SU-DHL-6 (cell line): Measurements from ENCODE around the gene SLC27A1.

Experiments
- H2AFZ ChIP-seq: fragments of 200-600 bp; sonication (generic); 2 replicates; pipeline ENCODE4 v1.6.1; 2014; ENCODE audit warnings: low read depth, mild to moderate bottlenecking, moderate library complexity, mixed read lengths, antibody characterized with exemption, low read length; ENCODE audit not compliant: severe bottlenecking
- H3F3A ChIP-seq: fragments of 200-600 bp; shearing (Covaris generic); 2 replicates; pipeline ENCODE4 v1.6.0; 2016; ENCODE audit warnings: antibody characterized with exemption, mild to moderate bottlenecking; ENCODE audit not compliant: insufficient read depth
- H3K27ac ChIP-seq: fragments of 200-600 bp; sonication (generic); 2 replicates; pipeline ENCODE4 v1.5.1; 2016; ENCODE audit warnings: low read depth, mild to moderate bottlenecking, low read length, moderate library complexity, mixed read lengths
- H3K27me3 ChIP-seq: fragments of 200-600 bp; sonication (generic), shearing (Covaris generic); 2 replicates; pipeline ENCODE4 v1.6.0; 2014; ENCODE audit warnings: mild to moderate bottlenecking, low read length
- H3K36me3 ChIP-seq: fragments of 200-600 bp; sonication (generic); 2 replicates; pipeline ENCODE4 v1.6.1; 2014; ENCODE audit warnings: mild to moderate bottlenecking, low read length, mixed read lengths
- H3K4me2 ChIP-seq: fragments of 300-600, 200-600 bp; shearing (Covaris generic), sonication (generic); 2 replicates; pipeline ENCODE4 v1.6.0; 2014; ENCODE audit warnings: low read length, low read depth, mild to moderate bottlenecking; ENCODE audit not compliant: poor library complexity, severe bottlenecking
- H3K4me3 ChIP-seq: fragments of 200-600 bp; sonication (generic); 2 replicates; pipeline ENCODE4 v1.5.1; 2014; ENCODE audit warnings: antibody characterized with exemption, low read length, mild to moderate bottlenecking, mixed read lengths; ENCODE audit not compliant: insufficient read depth, poor library complexity, severe bottlenecking
- H3K79me2 ChIP-seq: fragments of 200-600 bp; sonication (generic); 2 replicates; pipeline ENCODE4 v1.6.1; 2014; ENCODE audit warnings: mild to moderate bottlenecking, low read length, moderate library complexity; ENCODE audit not compliant: insufficient read depth
- H3K9ac ChIP-seq: fragments of 200-600 bp; sonication (generic); 2 replicates; pipeline ENCODE4 v1.7.0; 2014; ENCODE audit warnings: mild to moderate bottlenecking, low read length
- H3K9me2 ChIP-seq: fragments of 200-600 bp; sonication (generic); replicated peaks from 2 replicates; pipeline ENCODE4 v1.6.1; 2014; ENCODE audit warnings: low read length; ENCODE audit not compliant: insufficient read depth
- H3K9me3 ChIP-seq: fragments of 200-600 bp; sonication (generic); 2 replicates; pipeline ENCODE4 v1.6.1; 2014; ENCODE audit warnings: low read length, mixed read lengths; ENCODE audit not compliant: insufficient read depth
- H4K20me1 ChIP-seq: fragments of 200-600 bp; sonication (generic); 2 replicates; pipeline ENCODE4 v1.6.1; 2014; ENCODE audit warnings: low read depth, mild to moderate bottlenecking, antibody characterized with exemption, low read length, moderate library complexity, mixed read lengths
- CTCF ChIP-seq: fragments of 200-600 bp; sonication (generic); IDR thresholded peaks from one replicate; pipeline ENCODE4 v1.5.1; 2017; ENCODE audit warnings: antibody characterized with exemption, mild to moderate bottlenecking, low read length, moderate library complexity; ENCODE audit not compliant: insufficient read depth, poor library complexity, severe bottlenecking
- EZH2phosphoT487 ChIP-seq: fragments of 200-600 bp; sonication (generic), shearing (Covaris generic); conservative IDR thresholded peaks from 2 replicates; pipeline ENCODE4 v1.6.1; 2018; ENCODE audit warnings: mild to moderate bottlenecking, antibody characterized with exemption, low read length, moderate library complexity, mixed read lengths

SLC27A1 gene

GRCh38 chr19:17541184-17541759 lies 70.9 kb downstream of the SLC27A1 start:
- Histone ChIP-seq H3K4me2 (no peak overlapping the region), H3K9me3 (no peaks in the 10 kb centered on the region), H3K4me3 (no peak overlapping the region), H3K27me3 (no peaks in the 10 kb centered on the region), H3K27ac (no peak overlapping the region), H3K36me3 (0 out of 2 replicates have a peak, but pooled peaks cover 3% of the 10 kb centered on the region), H3K79me2 (no peaks in the 10 kb centered on the region), H4K20me1 (no peaks in the 10 kb centered on the region), H3F3A (peaks cover 8% of the 10 kb centered on the region; the same call in 1 of the 2 replicates), H3K9ac (no peak overlapping the region), H3K9me2 (no peaks in the 10 kb centered on the region), H2AFZ (no peak overlapping the region)
- TF ChIP-seq EZH2phosphoT487 (no peak), CTCF (no peak)

- Histone ChIP-seq H3F3A (peaks cover 8% of the 10 kb centered on the region; the same call in 1 of the 2 replicates), H3K79me2 (no peaks in the 10 kb centered on the region), H3K9me3 (no peaks in the 10 kb centered on the region), H3K9ac (no peak overlapping the region), H3K36me3 (no peaks in the 10 kb centered on the region), H3K4me2 (no peak overlapping the region), H3K27me3 (no peaks in the 10 kb centered on the region), H3K9me2 (no peaks in the 10 kb centered on the region), H4K20me1 (no peaks in the 10 kb centered on the region), H3K27ac (no peak overlapping the region), H2AFZ (no peak overlapping the region), H3K4me3 (no peak overlapping the region)
- no peak for TF ChIP-seq CTCF
- no peak for TF ChIP-seq EZH2phosphoT487
Observed at GRCh38 chr19:17542042-17542441, 71.7 kb downstream of the SLC27A1 start.

DNA sequence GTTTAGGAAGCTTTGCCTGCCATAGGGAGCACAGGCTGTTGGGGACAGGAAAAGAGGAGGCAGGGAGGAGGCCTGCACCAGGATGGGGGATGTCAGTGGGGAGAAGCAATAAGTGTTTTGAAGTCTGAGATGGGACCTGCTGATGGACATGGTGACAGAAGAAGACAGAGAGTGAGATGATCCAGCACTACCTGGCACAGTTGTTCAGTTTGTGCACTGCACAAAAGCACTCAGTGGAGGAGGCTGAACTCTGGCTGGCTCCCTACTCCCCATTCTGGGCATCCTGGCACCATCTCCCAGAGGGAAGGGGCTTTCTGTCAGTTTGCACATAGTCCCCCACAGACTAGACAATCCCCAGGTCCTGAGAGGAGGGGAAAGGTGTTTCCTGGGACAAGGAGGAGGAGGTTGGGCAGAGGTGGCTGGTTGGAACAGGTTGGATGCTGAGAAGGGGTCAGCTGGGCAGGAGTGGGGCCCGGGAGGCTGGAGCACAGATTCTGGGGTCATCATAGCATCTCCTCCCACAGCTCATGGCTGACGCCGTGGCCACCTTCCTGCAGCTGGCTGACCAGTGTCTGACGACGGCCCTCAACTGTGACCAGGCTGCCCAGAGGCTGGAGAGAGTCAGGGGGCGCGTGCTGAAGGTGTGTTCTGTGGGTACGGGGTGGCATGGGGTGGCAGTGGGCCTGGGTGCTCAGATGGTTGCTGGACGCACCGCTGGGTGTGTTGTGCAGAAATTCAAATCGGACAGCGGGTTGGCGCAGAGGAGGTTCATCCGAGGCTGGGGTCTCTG lies 72.7 kb downstream of the SLC27A1 start:
- Histone ChIP-seq H3F3A (peaks cover 8% of the 10 kb centered on the region; the same call in 1 of the 2 replicates), H4K20me1 (no peaks in the 10 kb centered on the region), H3K27ac (no peak overlapping the region), H3K36me3 (no peaks in the 10 kb centered on the region), H3K79me2 (no peaks in the 10 kb centered on the region), H2AFZ (no peak overlapping the region), H3K9me2 (no peaks in the 10 kb centered on the region), H3K4me3 (no peak overlapping the region), H3K9ac (no peak overlapping the region), H3K9me3 (no peaks in the 10 kb centered on the region), H3K4me2 (no peak overlapping the region), H3K27me3 (no peaks in the 10 kb centered on the region)
- TF ChIP-seq CTCF (no peak), EZH2phosphoT487 (no peak)
